ENCODE results near the gene SCYGR4.
"Not testable (repeated sequence)": the region's sequence is repeated elsewhere in the genome, so short reads cannot be mapped to it uniquely, and the experiment has no call there.

Gene SCYGR4

DNA sequence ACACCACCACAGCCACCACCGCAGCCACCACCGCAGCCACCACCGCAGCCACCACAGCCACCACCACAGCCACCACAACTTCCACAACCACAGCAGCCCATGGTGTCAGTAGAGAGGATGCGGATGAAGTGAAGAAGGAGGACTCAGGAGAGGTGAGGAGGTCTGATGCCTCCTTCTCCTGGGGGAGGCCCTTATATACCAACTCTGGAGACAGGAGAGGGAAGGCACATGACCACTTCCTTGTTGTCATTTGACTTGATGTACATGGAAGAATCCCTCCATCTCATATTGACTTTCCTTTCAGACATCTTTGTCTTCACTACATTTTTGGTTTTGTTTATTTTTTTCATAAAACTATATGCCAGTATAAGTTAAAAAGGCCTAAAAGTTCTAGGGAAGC lies 2.6 kb upstream of the SCYGR4 start, which contains the start of gene SCYGR3:
Gene SCYGR3 (minus strand): TSS at position 101 of the 400 bp plus-strand sequence. CDS start 0 bp downstream, at position 101.
- DNase-seq: no peak

DNA sequence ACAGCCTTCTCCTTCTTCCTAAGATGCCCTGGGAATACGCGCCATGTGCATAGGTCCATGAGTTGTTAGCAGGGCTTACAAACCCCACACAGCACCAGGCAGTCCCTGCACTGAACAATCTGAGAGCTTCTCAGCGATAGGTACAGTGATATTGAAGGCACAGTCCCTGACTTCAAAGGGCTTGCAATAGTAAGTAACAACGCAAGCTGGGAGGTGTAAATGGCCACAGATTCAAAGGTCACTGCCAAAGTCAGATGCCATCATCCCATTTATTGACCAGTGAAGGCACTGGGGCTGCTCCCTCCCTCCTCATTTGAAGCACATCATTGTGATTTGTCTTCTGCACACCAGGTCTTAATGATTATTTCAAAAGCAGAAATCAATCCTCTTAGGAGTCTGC lies 2.1 kb upstream of the SCYGR4 start:
- DNase-seq: no peak

DNA sequence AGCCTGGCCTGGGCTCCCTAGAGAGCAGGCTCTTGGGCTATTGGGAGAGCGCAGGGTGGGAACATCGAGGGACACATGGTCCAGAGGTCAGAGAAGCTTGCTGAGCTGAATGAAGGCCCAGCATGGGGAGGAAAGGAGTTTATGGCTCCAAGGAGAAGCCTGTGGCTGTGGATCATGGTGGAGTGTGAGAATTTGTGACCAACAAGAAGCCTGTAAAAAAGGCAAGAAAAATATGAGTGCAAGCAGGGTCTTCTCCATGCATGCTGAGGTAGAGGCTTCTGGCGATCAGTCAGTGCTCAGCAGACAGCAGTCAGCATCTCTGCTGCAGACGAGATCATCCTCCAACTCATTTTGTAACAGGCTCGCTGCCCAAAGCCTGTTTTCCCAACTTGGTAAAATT lies 1.4 kb upstream of the SCYGR4 start:
- no peak for DNase-seq

DNA sequence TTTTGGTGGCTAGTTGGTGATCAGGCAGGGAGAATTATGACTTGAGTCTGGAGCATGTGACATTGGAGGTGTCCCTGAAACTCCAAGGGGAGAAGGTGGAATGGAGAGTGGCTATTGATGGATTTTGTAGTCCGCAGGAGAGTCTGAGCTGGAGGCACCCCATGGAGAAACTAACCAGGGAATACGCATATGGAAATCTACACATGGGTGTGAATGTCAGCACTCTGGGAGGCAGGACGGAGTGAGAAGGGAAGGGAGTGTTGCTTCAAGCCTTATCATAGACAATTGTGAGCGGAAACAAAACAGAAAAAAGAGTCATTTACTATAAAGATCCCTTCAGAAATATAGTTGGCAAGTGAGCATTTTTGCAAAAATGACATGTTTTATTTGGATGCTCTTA lies 667 bp upstream of the SCYGR4 start:
- no peak for DNase-seq

DNA sequence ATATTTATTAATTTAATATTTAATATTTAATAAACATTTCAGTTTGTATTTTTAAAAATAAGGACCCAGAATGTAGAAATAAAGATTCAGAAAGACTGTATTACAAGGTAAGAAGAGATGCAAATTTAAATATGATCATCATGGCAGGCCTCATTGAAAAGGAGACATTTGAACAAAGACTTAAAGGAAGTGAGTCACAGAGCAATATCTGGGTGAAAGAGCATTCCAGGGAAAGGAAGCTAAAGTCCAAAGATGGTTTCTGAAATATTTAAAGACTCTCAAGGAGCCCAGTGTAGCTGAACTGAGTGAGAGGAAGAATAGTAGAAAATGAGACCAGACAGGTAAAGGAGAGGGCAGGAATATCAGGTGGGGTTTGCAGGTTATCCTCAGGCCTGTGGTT lies 5.9 kb downstream of the SCYGR4 start:
- DNase-seq: no peak

DNA sequence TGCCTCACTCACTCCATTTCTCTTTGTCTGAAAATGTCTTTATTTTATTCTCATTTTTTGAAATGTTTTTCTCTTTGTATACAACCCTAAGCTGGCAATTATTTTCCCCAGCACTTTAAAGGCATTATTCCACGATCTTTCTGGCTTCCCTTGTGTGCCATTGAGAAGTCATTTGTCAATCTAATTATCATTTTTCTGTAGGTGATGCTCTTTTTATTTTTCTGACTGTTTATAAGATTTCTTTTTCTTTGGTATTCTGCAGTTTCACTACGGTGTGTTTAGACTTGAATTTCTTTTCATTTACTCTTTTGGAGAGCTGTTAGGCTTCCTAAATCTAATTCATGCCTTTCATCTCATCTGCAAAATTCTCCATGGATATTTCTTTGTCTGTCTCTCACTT lies 8.1 kb downstream of the SCYGR4 start:
- no peak for DNase-seq

DNA sequence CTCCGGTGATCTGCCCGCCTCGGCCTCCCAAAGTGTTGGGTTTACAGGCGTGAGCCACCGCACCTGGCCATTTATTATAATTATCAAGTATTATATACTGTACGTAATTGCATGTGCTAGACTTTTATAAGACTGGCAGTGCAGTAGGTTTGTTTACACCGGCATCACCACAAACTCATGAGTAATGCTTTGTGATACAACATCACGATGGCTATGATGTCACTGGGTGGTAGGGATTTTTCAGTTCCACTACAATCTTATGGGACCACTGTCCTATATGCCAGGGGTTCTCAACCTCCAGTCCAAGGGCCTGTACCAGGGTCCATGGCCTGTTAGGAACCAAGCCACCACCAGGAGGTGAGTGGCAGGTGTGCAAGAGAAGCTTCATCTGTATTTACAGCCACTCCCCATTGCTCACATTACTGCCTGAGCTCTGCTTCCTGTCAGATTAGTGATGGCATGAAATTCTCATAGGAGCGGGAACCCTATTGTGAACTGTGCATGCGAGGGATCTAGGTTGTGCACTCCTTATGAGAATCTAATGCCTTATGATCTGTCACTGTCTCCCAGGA lies 9.4 kb downstream of the SCYGR4 start:
- no peak for DNase-seq

DNA sequence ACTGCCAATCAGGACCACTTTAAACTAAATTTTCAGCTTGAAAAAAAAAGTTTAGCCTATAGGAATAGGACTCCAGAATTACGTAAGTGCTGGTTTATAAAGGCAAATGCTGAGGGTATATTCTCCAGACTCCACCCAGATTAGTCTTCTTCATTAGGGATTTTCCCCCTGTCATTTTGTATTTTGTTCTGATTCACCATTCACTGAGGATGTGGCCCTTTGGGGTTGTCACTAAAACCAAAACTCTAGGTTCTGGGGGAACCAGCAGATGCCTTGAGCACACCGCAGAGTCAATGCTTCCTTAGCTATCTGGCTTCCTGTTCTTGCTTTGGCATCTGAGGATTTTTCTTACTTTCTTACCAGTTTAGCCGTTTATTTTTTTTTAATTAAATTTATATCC lies 10.5 kb downstream of the SCYGR4 start:
- DNase-seq: no peak

DNA sequence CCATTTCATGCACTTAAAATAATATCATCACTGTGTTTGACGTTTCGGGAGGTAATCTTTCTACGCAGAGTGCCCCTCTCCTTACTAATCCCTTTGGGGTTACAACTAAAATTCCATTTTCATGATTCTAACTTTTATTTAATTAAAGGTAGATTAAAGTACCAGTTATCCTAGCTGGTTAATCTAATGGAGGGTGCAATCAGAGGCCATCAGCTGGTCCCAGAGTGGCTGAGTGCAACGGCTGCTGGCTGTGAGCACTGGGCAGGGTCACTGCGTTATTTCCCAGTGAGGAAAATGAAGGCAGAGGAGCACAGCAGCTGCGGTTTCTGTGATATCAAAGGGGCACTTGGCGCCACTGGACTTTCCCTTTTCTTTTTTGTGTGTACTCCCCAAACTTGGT lies 12.1 kb downstream of the SCYGR4 start:
- DNase-seq: no peak

DNA sequence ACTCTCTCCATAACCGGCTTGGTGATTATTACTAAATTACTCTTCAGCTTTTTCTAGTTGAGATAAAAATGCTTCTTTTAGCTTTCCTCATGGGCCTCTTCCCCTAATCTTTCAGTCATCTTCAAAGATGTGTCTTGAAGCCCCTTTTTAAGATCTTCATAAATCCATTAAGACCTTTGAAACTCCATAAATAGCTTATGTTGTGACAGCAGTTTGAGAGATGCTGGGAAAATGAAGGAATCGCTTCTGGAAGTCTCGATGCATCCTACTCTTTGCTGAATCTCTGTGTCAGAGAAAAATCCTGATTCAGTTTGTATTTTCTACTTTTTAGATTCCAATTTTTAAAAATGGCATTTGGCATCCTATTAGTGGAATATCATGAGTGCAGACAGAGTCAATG lies 13.0 kb downstream of the SCYGR4 start:
- DNase-seq: no peak

DNA sequence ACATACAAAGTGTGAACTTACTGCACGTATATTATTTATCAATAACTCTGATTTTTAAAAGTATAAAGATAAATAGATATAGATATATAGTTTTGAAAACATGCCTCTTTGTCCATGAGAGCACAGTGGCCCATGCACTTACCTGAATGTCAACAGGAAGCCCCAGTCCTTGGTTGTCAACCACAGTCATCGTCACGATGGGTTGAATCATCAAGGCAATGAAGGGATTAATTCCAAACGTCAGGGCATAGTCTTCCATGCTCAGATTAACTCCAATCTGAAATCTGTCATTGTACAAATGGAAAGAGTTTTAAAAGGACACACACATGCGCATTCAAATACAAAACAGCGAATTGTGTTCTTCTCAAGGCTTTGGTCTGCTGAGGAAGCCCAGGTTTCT lies 15.5 kb downstream of the SCYGR4 start:
- DNase-seq: no peak

DNA sequence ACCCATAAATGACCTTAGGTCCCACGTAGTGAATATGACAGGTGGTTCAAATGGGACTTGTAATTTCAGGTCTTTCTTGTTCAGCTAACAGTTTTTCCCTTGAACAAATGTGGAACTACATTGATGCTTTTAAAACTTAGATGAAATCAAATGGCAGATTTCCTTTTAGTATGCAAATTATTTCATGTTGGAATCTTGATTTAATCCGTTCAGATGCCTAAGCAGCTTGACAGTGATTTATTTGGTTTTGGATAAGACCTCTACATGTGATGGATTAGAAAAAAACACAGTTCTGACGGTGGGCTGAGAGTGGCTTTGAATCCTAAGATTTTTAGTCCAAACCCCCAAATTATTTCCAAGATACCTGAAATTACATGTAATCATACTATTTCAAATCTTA lies 16.9 kb downstream of the SCYGR4 start:
- no peak for DNase-seq

DNA sequence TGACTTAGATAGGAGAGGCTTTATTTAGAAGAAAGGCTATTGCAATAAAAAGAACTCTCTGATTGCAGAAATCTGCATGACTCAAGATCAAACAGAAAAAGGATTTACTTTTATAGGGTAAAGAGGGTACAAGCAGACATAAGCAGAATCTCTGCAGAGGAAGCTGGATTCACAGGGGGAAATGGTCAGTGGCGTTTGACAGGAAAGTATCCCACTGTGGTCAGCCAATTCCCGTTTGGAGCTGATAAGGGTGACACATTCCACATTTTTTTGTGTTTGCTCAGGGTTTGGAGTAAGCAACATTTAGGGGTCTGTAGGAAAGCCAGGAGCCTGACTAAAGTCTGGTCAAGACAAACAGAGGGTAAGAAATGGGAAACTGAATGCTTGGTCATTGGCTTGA lies 25.4 kb downstream of the SCYGR4 start:
- DNase-seq: no peak

DNA sequence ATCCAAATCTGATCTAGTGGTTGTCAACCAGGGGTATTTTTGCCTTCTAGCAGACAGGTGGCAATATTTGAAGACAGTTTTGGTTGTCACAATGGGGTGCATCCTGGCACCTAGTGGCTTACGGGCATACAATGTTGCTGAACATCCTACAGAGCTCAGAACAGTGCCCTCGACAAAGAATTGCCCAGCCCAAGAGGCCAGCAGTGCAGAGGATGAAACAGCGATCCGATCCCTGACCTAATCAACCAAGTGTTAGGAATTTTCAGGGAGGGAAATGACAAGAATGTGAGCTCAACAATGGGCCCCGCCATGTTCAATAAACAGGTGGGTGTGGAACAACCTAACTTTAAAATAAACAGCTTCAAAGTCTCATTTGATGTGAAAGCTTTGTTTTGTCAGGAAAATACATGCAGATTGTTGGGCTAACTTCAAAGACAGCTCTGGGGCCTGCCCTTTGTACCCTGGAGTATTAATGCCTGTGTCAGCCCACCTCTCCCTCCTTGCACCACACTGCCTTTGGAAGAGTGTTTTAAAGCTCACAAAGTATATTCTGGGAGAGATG lies 26.8 kb downstream of the SCYGR4 start:
- DNase-seq: no peak

DNA sequence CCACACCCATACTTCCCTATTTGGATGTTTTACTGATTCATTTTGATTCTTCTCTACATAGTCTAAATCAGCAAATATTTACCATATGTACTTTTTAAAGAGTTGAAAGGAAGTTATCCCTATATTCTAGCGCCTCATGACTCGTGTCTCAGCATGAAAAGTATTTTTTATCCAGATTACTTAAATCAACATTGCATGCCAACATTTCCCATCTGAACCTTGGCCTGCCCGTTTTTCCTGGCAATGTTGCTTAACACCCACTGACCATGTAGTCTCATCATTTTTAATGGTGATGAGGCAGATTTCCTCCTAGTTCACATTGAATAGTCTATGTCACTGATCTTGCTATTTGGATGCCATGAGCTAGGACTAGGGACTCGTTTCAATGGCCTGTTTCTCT lies 36.1 kb downstream of the SCYGR4 start:
- DNase-seq: no peak

DNA sequence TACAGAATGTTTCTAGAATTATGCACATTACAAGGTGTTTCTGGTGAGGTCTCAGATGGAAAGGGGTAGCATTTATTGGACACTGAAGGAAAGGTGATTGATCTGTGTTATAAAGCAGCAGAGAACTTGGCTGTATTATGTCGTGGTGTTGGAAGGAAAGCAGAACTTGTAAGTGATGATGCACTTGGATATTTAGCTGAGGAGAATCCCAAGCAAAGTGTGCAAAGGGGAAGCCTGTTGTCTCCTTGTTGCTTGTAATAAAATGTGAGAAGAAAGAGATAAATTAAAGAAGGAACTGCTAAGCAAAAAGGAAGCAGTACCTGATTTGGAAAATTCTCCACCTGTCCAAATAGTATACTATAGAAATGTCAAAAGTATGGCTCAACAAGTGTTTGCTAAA lies 37.1 kb downstream of the SCYGR4 start:
- DNase-seq: no peak

DNA sequence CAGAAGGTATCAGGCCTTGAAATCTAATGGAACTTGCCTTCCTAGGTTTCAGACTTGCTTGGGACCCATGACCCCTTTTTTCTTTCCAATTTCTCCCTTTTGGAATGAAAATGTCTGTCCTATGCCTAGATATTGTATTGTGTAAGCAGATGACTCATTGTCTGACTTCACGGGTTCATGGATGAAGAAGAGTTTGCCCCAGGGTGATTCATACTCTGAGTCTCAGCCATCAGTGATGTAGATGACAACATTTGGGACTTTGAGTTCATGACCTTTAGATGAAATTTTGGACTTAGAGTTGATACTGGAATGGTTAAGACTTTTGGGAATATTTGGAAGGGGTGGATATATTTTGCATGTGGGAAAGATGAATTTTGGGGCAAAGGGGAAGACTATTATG lies 38.2 kb downstream of the SCYGR4 start:
- no peak for DNase-seq

DNA sequence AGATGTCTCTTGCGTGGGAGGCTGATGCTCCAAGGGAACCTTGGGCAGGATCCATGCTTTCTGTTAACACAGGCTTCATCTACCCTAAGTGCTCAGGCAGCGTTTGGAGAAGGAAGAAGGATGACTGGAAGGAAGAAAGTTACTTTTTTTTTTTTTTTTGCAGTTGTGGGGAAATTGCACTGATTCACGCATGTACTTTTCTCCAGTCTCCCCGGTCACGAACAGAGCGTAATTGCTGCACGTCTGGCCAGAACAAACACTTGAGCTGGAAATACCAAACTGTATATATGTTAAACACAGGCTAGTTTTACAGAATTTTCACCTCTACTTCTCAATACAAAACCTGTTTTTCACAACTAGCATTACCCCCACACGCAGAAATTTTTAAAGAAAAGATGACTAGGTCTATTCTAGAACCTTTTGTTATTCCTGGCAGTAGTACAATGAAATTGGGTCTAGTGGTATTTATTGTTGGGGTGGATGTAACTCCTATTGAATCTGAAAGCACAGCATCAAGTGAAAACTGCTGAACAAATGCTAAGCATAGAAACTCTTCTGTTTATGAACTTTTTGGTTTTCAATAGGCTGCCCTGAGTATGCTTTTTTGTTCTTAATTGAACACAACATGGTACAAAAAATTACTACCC lies 40.0 kb downstream of the SCYGR4 start:
- no peak for DNase-seq

DNA sequence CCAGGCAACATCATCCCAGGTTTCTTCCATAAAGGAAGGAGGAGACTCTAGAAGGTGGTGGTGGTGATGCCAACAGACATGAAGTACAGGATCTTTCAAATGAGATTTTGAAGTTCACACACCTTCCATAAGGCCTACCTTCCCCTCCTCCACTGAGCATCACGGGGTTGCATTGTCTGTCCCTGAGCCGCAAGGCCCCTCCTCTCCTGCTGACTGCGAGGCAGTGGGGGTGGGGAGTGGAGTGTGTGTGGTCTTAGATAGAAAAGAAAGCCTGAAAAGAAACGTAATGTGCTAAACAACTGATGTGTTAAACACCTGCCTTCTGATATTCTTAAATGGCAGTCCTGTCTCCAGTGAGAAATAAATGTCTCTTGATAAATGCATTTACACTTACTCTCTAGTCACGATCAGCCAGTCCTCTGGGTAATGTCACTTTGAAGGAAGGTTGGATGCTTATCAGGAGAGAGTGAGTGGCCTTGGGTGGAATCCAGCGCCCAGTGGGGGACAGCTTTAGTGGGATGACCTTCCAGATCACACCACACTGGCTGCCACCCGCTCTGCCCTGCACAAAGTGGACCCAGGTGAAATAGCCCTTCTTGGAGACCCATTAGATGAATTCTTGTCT lies 43.8 kb downstream of the SCYGR4 start:
- DNase-seq: no peak

DNA sequence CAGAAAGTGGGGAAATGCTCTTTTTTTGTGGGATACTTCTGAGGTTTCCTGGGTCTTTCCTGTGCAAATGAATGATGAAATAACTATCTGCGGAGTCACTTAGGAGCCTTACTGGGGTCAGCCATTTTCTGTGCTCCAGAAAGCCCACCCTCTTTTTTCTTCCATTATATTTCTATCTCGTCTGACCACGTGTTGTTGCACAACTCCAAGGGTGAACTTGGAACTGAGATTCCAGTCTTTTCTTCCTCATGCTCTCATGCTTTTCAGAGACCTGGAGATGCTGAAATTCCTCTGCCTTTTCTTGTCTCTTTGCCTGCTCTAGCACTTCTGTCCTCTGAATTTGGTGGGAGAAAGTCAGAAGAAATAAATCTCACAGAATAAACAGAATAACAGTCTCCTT lies 44.5 kb downstream of the SCYGR4 start:
- DNase-seq: no peak

DNA sequence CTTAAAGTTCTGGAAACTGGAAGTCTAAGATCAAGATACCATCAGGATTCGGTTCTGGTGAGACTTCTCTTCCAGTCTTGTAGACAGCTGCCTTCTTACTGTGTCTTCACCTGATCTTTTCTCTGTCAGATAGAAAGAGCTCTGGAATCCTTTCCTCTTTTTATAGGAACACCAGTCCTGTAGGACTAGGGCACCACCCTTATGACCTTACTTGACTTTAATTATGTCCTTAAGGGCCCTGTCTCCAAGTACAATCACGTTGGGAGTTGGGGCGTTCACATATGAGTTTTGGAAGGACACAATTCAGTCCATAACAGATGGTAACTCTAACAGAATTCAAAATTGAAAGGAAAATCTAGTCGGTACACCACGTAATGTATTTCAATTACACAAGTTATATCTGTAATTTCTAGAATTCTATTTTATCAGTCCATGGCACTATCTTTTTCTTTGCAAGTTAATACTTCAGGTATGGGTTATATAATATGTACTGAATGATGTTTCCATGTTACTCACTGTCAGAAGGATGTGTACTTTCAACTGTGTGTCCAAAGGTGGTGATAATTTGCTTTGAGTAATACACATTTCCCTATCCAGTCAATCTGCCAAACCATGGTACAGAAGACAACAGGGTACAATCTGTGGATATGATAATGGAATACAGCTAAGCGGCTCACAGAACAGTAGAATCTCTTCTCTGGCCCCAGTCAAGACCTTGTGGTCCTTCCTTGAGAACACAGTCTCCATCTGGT lies 48.1 kb downstream of the SCYGR4 start:
- DNase-seq: no peak

DNA sequence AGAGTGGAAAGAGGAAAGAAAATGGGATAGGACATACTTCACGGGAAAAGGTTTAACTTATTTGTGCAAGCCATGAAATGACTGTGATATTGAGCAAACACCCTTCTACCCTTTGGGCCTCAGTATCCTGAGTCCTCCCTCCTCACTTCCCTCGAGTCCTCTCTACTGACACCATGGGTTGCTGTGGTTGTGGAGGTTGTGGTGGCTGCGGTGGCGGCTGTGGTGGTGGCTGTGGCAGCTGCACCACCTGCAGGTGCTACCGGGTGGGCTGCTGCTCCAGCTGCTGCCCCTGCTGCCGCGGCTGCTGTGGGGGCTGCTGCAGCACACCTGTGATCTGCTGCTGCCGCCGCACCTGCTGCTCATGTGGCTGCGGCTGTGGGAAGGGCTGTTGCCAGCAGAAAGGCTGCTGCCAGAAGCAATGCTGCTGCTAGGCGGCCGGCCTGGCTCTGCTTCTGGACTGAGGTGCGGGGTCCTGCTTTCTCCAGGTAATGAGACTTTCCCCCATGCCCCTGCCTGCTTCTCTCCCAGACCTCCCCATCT lies 49.4 kb downstream of the SCYGR4 start, which contains the start of gene SCYGR5:
Gene SCYGR5 (plus strand): TSS at position 174 of the 540 bp plus-strand sequence. CDS start 0 bp downstream, at position 174.
- DNase-seq: not testable (repeated sequence)

Data from NCI-H187 (cell line).